Measurements from ENCODE around the gene TRIM50. TPM values are rescaled to one million over a fixed set of nuclear protein-coding genes. Genes with fewer than 3 reads are reported as not detected.
"Not testable (repeated sequence)": the region's sequence is repeated elsewhere in the genome, so short reads cannot be mapped to it uniquely, and the experiment has no call there.

The TRIM50 gene
- total RNA-seq, 1 donor from 2014 or later = not detected

DNA sequence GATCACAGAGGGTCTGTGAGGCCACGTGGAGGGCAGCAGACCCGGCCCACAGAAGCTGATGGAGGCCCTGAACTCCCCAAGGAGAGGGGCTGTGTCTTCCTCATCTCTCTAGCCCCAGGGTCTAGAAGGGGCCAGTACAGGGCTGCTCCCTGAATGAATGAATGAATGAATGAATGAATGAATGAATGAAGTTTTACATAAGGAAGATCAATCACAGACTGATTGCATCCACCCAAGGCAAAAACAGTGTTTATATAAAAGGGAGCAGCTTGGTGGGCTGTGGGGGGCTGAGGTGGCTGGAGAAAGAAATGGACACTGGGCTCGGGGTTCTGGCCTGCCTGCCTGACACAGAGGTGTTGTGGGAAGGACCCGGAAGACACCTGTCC lies 14.4 kb downstream of the TRIM50 start:
- Histone ChIP-seq H3K27me3 (no peaks in the 10 kb centered on the region), H3K4me3 (no peak overlapping the region), H3K27ac (no peak overlapping the region), H3K36me3 (no peaks in the 10 kb centered on the region), H3K4me1 (peaks cover 0 to 6% of the 10 kb centered on the region in 2 donors), H3K9me3 (no peaks in the 10 kb centered on the region)
- TF ChIP-seq, protein P1, sequence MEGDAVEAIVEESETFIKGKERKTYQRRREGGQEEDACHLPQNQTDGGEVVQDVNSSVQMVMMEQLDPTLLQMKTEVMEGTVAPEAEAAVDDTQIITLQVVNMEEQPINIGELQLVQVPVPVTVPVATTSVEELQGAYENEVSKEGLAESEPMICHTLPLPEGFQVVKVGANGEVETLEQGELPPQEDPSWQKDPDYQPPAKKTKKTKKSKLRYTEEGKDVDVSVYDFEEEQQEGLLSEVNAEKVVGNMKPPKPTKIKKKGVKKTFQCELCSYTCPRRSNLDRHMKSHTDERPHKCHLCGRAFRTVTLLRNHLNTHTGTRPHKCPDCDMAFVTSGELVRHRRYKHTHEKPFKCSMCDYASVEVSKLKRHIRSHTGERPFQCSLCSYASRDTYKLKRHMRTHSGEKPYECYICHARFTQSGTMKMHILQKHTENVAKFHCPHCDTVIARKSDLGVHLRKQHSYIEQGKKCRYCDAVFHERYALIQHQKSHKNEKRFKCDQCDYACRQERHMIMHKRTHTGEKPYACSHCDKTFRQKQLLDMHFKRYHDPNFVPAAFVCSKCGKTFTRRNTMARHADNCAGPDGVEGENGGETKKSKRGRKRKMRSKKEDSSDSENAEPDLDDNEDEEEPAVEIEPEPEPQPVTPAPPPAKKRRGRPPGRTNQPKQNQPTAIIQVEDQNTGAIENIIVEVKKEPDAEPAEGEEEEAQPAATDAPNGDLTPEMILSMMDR (IDR thresholded peaks at IDR 0.05) = no peak
- intact Hi-C loops (cut with DNase I) = no loop called here
- DNase-seq (ENCODE audit: low spot score in 2 of 2) = no peak

DNA sequence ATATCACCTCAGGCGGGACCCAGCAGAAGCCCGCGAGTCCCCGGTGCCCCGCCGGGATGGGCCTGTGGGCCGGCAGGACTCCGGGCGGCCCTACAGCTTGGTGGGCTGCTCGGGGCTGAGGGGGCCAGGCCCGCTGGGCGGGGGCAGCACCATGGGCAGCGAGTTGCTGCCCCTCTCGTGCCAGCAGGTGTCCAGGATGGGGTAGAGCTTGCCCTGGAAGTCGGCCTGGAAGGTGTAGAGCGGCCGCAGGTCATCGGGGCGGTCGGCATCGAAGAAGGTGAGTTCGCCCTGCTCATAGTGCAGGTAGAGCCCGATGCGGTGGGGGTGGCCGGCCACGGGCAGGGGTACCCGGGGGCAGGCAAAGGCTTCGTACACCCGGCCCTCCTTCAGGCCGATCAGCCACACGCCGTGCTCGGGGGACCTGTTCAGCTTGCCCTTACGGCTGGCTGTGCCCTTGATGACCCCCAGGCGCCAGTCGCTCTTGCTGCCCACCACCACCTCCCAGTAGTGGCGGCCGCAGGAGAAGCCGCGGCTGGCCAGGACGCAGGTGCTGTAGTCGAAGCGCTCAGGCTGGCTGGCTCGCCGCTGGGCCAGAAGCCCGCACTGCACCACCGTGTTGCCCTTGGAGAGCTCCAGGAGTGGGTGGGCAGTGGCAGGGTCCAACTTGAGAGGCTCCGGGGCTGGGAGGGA lies 14.9 kb downstream of the TRIM50 start:
- H3K4me1 ChIP-seq = peaks cover 0 to 9% of the 10 kb centered on the region in 2 donors
- no peak overlapping the region for H3K4me3 ChIP-seq
- no peaks in the 10 kb centered on the region for H3K36me3 ChIP-seq
- intact Hi-C loops (cut with DNase I) = no loop called here
- TF ChIP-seq, protein P1 (IDR thresholded peaks at IDR 0.05) = no peak
- H3K27ac ChIP-seq = no peak overlapping the region
- H3K9me3 ChIP-seq = no peaks in the 10 kb centered on the region
- no peak for DNase-seq (ENCODE audit: low spot score in 2 of 2)
- no peaks in the 10 kb centered on the region for H3K27me3 ChIP-seq

DNA sequence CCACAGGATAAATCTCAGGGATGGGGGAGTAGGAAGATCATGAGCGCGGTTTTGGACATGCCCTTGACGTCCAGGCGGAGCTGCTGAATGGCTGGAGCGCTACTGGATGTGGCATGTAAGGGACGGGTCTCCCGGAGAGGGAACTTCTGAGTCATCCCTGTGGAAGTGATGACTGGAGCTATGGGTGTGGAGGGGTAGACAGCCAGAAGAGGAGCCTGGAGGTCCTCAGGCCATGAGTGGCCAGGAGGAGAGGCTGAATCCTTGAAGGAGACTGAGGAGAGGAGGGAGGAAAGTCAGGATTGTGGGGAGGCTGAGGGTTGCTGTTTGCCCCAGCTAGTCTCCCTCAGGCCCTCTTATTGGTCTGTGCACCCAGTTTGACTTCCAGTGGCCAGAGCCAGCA lies 16.5 kb downstream of the TRIM50 start:
- H3K36me3 ChIP-seq; H3K9me3 ChIP-seq; H3K4me3 ChIP-seq; DNase-seq (ENCODE audit: low spot score in 2 of 2); H3K27me3 ChIP-seq; intact Hi-C loops (cut with DNase I); H3K27ac ChIP-seq: not testable (repeated sequence)
- H3K4me1 ChIP-seq = peaks cover 0 to 11% of the 10 kb centered on the region in 2 donors

DNA sequence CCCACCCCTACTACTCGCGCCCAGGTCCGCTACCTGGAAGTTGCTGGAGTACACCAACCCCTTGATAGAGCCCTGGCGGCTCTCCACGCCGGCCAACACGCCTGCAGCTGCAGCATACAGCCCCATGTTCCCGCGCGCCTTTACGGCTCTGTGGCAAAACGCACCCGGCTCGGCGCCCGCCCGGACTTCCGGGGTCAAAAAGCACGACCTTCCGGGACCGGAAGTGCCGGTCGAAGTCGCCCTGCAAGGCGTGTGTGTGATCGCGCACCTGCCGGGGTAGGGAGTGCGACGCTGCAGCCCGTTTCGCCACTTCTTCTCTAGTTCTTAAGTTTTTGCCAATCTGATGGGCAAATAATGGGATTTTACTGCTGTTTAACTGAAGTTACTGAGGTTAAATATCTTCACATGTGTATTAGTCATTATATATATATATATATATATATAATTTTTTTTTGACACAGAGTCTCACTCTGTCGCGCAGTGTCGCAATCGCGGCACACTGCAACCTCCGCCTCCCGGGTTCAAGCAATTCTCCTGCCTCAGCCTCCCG lies 19.1 kb downstream of the TRIM50 start, which contains the start of gene NSUN5:
Gene NSUN5 (minus strand): TSS at position 162 of the 550 bp plus-strand sequence. CDS start 36 bp downstream, at position 126.
- peak within 1 kb of the TSS; percentile 56 to 69 for H3K27ac ChIP-seq
- peaks cover 17 to 19% of the 10 kb centered on the region in 2 donors for H3K36me3 ChIP-seq
- peaks cover 0 to 11% of the 10 kb centered on the region in 2 donors for H3K4me1 ChIP-seq
- intact Hi-C loops (cut with DNase I) = no loop called here
- no peaks in the 10 kb centered on the region for H3K27me3 ChIP-seq
- TF ChIP-seq, protein P1 (IDR thresholded peaks at IDR 0.05) = no peak
- DNase-seq (ENCODE audit: low spot score in 2 of 2) = peak; percentile 46 to 91
- H3K9me3 ChIP-seq = no peaks in the 10 kb centered on the region
- peak within 1 kb of the TSS; percentile 67 to 79 for H3K4me3 ChIP-seq

DNA sequence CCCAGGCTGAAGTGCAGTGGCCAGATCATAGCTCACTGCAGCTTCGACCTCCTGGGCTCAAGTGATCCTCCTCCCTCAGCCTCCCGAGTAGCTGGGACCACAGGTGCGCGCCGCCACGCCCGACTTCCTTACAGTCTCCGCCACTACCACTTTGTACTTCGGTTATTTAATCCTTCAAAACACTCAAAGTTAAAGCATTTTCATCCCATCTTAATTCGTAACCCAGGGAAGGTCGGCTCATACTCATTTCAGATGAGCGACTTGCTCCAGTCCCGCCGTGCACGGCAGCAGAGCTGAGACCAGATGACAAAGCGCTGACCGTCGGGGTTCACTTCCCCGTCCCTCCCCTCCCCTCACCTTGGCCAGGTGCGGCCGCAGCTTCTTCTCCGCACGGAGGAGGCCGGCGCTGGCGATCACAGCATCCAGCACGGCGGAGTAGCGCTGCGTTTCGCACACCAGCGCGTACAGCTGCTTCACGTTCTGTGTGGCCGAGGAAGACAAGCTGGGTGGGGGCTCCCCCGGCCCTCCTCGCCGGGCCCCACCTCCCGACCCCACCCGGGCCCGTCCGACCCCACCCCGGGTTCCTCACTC lies 19.7 kb downstream of the TRIM50 start:
- TF ChIP-seq, protein P1 (IDR thresholded peaks at IDR 0.05) = no peak
- intact Hi-C loops (cut with DNase I) = no loop called here
- no peaks in the 10 kb centered on the region for H3K9me3 ChIP-seq
- peak overlapping the region; percentile 56 to 69 for H3K27ac ChIP-seq
- no peaks in the 10 kb centered on the region for H3K27me3 ChIP-seq
- no peak for DNase-seq (ENCODE audit: low spot score in 2 of 2)
- H3K4me1 ChIP-seq = peaks cover 0 to 11% of the 10 kb centered on the region in 2 donors
- H3K36me3 ChIP-seq = peaks cover 22 to 24% of the 10 kb centered on the region in 2 donors
- peak overlapping the region; percentile 67 to 79 for H3K4me3 ChIP-seq

DNA sequence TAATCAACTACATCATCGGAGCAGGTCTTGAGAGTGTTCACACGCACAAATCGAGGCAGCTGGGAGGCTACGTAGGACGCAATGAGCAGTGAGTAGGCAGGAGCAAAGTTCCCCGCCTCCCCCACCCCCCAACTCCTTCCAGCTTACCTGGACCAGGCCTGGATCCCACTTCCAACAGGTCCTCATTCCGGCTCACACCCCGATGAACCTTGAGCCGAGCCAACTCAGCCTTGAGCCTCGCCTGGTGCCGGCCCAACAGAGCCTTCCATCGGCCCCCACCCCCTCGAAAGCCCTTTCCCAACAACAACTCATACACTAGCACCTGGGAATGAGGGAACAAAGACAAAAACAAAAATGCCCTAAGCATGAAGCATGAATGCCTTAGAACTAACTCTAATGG lies 20.4 kb downstream of the TRIM50 start:
- peaks cover 0 to 11% of the 10 kb centered on the region in 2 donors for H3K4me1 ChIP-seq
- peak overlapping the region in 1 of 2 donors; percentile 67 for H3K4me3 ChIP-seq
- no peaks in the 10 kb centered on the region for H3K27me3 ChIP-seq
- intact Hi-C loops (cut with DNase I) = no loop called here
- no peak overlapping the region for H3K27ac ChIP-seq
- TF ChIP-seq, protein P1 (IDR thresholded peaks at IDR 0.05) = no peak
- DNase-seq (ENCODE audit: low spot score in 2 of 2) = peak in 1 of 2 donors; percentile 46
- no peaks in the 10 kb centered on the region for H3K9me3 ChIP-seq
- peaks cover 27 to 29% of the 10 kb centered on the region in 2 donors for H3K36me3 ChIP-seq

DNA sequence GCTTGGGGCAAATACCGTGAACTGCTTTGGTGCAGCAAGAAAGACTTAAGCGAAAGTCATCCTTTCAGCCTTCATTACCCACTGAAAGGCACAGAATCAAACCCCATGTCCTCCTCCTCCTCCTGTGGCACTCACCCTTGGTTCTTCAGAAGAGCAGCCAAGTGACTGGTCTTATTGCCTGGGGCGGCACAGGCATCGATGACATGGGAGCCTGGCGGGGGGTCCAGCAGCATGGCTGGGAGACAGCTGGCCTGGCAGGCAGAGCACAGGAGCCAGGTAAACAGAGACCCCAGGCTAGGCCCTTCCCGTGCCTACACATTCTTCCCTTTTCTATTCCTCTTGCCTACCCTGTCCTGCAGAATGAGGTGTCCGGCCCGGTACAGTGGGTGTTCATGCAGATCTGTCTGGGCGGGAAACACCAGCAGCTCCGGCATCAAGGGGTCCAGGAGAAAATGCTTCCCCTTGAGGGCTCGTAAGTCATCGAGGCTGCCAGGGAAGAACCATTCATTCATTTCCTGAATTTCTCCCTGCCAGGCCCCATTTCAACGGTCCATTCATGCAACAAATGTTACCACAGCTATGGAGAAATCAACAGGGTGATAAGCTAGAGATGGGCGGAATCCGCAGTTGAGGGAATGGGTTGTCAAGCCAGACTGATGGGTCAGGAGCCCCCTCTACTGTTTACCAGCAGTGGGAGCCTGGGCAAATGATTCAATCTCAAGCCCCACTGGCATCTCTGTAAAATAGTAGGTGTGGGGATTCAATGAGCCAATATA lies 23.1 kb downstream of the TRIM50 start:
- Histone ChIP-seq H3K36me3 (peaks cover 27 to 29% of the 10 kb centered on the region in 2 donors), H3K4me1 (peaks cover 0 to 11% of the 10 kb centered on the region in 2 donors)
- DNase-seq (ENCODE audit: low spot score in 2 of 2); H3K27ac ChIP-seq; intact Hi-C loops (cut with DNase I); H3K9me3 ChIP-seq; H3K27me3 ChIP-seq; H3K4me3 ChIP-seq: not testable (repeated sequence)
